Measurements from ENCODE around the gene MAPK1IP1L. TPM values are rescaled to one million over a fixed set of nuclear protein-coding genes. Genes with fewer than 3 reads are reported as not detected.
A peak's percentile ranks its signal among the peaks of the same experiment; 100 is the strongest.

MAPK1IP1L gene
- total and polyA plus RNA-seq, 2 of the 13 experiments (the other 11 are each of a cell fraction or from before 2014, with no cell fraction given), result 27.8 to 68.4 TPM

GRCh38 chr14:55116246-55117030, 65.0 kb downstream of the MAPK1IP1L start (continued):
- TF ChIP-seq ZBTB46 (CRISPR knock-in tag; IDR thresholded peaks at IDR 0.05; ENCODE audit: borderline replicate concordance) (no peak), MED8 (CRISPR knock-in tag; IDR thresholded peaks at IDR 0.05; ENCODE audit: insufficient replicate concordance) (no peak), SNAPC5 (CRISPR knock-in tag; IDR thresholded peaks at IDR 0.05; ENCODE audit: borderline replicate concordance) (no peak), TIGD3 (CRISPR knock-in tag; IDR thresholded peaks at IDR 0.05; ENCODE audit: borderline replicate concordance) (no peak), CREBL2 (CRISPR knock-in tag; IDR thresholded peaks at IDR 0.05; ENCODE audit: borderline replicate concordance) (no peak), ZBTB20 (CRISPR knock-in tag; IDR thresholded peaks at IDR 0.05; ENCODE audit: borderline replicate concordance, low read depth) (no peak; the same call in 1 of the 2 replicates), IRF9 (CRISPR knock-in tag; IDR thresholded peaks at IDR 0.05; ENCODE audit: borderline replicate concordance) (no peak), ZNF607 (CRISPR knock-in tag; IDR thresholded peaks at IDR 0.05; ENCODE audit: borderline replicate concordance) (no peak), ATAD3A (CRISPR knock-in tag; IDR thresholded peaks at IDR 0.05) (no peak), MED13 (CRISPR knock-in tag; IDR thresholded peaks at IDR 0.05) (no peak), ZBTB14 (CRISPR knock-in tag; IDR thresholded peaks at IDR 0.05) (no peak), FOXP1 (IDR thresholded peaks at IDR 0.05) (no peak), FOXP1 (CRISPR knock-in tag; IDR thresholded peaks at IDR 0.05) (peak; percentile 38; the same call in 1 of the 2 replicates), SP140L (CRISPR knock-in tag; IDR thresholded peaks at IDR 0.05; ENCODE audit: borderline replicate concordance) (no peak), RFX5 (IDR thresholded peaks at IDR 0.05; ENCODE audit: low read depth, low read length) (no peak), HES4 (CRISPR knock-in tag; IDR thresholded peaks at IDR 0.05; ENCODE audit: borderline replicate concordance) (no peak), MXD4 (CRISPR knock-in tag; IDR thresholded peaks at IDR 0.05) (no peak), MBD4 (IDR thresholded peaks at IDR 0.05; ENCODE audit: borderline replicate concordance, low read length) (no peak), PPARG (CRISPR knock-in tag; conservative IDR thresholded peaks at IDR 0.05) (peak; percentile 69; the same call in 1 of the 2 replicates), ZNF766 (CRISPR knock-in tag; IDR thresholded peaks at IDR 0.05; ENCODE audit: borderline replicate concordance) (no peak), HDAC2 (CRISPR knock-in tag; IDR thresholded peaks at IDR 0.05) (peak; percentile 57), SYNCRIP (IDR thresholded peaks at IDR 0.05; ENCODE audit: insufficient read depth, low read depth, low read length) (no peak), SETDB1 (CRISPR knock-in tag; IDR thresholded peaks at IDR 0.05; ENCODE audit: borderline replicate concordance) (no peak), ZNF136 (CRISPR knock-in tag; IDR thresholded peaks at IDR 0.05; ENCODE audit: low read depth) (no peak), SMAD3 (CRISPR knock-in tag; IDR thresholded peaks at IDR 0.05) (no peak)

Data from HepG2 (cell line).